Activated effector memory CD4-positive, alpha-beta T cell treated with anti-CD3 and anti-CD28 coated beads, Interleukin-2, amount 50 U/mL, for 16 hours (primary cell): ENCODE measurements around the gene FYCO1.
A peak's percentile ranks its signal among the peaks of the same experiment; 100 is the strongest.
"Not testable (repeated sequence)": the region's sequence is repeated elsewhere in the genome, so short reads cannot be mapped to it uniquely, and the experiment has no call there.

Experiments used
- DNase-seq: peaks from one replicate; pipeline ENCODE4 v3.0.0-alpha.2; 2020

FYCO1 gene

GRCh38 chr3:45995236-45996192 is at the start of gene FYCO1:
Gene FYCO1 (minus strand): TSS chr3:45995824. CDS start chr3:45984910, 10,914 bp downstream.
- peak; percentile 95 for DNase-seq

- no peak for DNase-seq
Measured at GRCh38 chr3:46038916-46039315, 43.3 kb upstream of the FYCO1 start.

GRCh38 chr3:46038071-46038470 is 42.4 kb upstream of the FYCO1 start:
- DNase-seq, result not testable (repeated sequence)

- DNase-seq, result no peak
Measured at GRCh38 chr3:46036191-46036590, 40.6 kb upstream of the FYCO1 start.

- no peak for DNase-seq
Measured at GRCh38 chr3:46031747-46032146, 36.1 kb upstream of the FYCO1 start.

- DNase-seq, result no peak
Measured at GRCh38 chr3:46031269-46031668, 35.6 kb upstream of the FYCO1 start.

GRCh38 chr3:46030626-46031025 is 35.0 kb upstream of the FYCO1 start:
- DNase-seq, result no peak

GRCh38 chr3:46029953-46030543 is 34.4 kb upstream of the FYCO1 start:
- no peak for DNase-seq

GRCh38 chr3:46027736-46028397 is 32.2 kb upstream of the FYCO1 start:
- no peak for DNase-seq

GRCh38 chr3:46027021-46027705 is 31.5 kb upstream of the FYCO1 start, which contains the start of gene XCR1:
Gene XCR1 (minus strand): TSS chr3:46027483. CDS start chr3:46021947, 5,536 bp downstream.
- DNase-seq, result no peak

GRCh38 chr3:46025139-46025538 is 29.5 kb upstream of the FYCO1 start:
- DNase-seq, result no peak

GRCh38 chr3:46024131-46024530 is 28.5 kb upstream of the FYCO1 start:
- no peak for DNase-seq

GRCh38 chr3:46022909-46023785 is 27.5 kb upstream of the FYCO1 start:
- no peak for DNase-seq

- DNase-seq, result no peak
Measured at GRCh38 chr3:46021516-46021915, 25.9 kb upstream of the FYCO1 start.

GRCh38 chr3:46020766-46021510 is 25.3 kb upstream of the FYCO1 start:
- no peak for DNase-seq

- DNase-seq, result no peak
Measured at GRCh38 chr3:46019707-46020106, 24.1 kb upstream of the FYCO1 start.

- DNase-seq, result no peak
Measured at GRCh38 chr3:46017720-46018119, 22.1 kb upstream of the FYCO1 start.

- DNase-seq, result no peak
Measured at GRCh38 chr3:46013316-46014094, 17.9 kb upstream of the FYCO1 start.

GRCh38 chr3:46012246-46012645 is 16.6 kb upstream of the FYCO1 start:
- no peak for DNase-seq

- no peak for DNase-seq
Measured at GRCh38 chr3:46010519-46011113, 15.0 kb upstream of the FYCO1 start.
